GM20000 (cell line): ENCODE results near the gene ERBB4.

ENCODE experiments used
- DNase-seq: peaks from one replicate; pipeline ENCODE4 v3.0.0; 2012; ENCODE audit warnings: low spot score
- CTCF ChIP-seq: IDR thresholded peaks from 2 replicates; pipeline ENCODE4 v1.5.1; 2012; ENCODE audit warnings: mild to moderate bottlenecking, control low read depth; ENCODE audit errors: extremely low read depth, missing control alignments

The ERBB4 gene

DNA sequence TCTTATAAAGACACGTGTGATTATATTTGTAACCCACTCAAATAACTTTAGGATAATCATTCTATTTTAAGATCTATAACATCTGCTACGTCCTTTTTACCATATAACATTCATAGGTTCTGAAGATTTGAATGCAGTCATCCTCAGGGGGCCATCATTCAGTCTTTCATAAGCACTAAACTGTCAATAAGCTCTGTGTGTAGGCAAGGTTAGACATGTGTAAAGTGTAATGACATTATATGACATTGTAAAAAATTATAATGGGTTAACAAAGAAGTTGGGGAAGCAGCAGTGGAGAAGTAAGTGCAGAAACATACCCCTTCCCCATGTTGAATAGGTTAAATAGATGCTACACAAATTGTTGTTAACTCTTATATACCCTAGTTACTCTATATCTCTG is 845.9 kb downstream of the ERBB4 start:
- no peak for TF ChIP-seq CTCF
- no peak for DNase-seq

GRCh38 chr2:211690736-211691135 is 847.9 kb downstream of the ERBB4 start:
- no peak for DNase-seq
- no peak for TF ChIP-seq CTCF

GRCh38 chr2:211688196-211688595 is 850.4 kb downstream of the ERBB4 start:
- no peak for DNase-seq
- TF ChIP-seq CTCF = no peak

GRCh38 chr2:211674715-211675114 is 863.9 kb downstream of the ERBB4 start:
- DNase-seq = no peak
- TF ChIP-seq CTCF = no peak

GRCh38 chr2:211673133-211673905 is 865.3 kb downstream of the ERBB4 start:
- DNase-seq = no peak
- TF ChIP-seq CTCF = no peak

DNA sequence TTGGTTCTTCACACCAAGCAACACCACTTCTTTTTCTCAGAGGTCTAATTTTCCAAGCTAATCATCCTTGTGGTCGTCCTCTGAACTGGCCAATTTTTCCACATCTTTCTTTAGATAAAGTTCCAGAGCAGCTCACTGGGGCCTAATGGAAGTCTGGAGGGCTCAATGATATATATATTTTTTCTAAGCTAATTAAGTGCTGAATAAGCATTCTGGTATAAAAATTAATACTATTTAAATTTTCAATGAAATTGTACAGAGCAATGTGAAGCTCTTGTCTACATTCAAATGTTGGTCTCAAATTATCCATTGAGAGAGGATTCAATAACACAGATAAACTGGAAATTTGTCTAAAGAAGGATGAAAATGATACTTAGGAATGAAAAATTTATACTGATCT is 866.6 kb downstream of the ERBB4 start:
- DNase-seq = no peak
- no peak for TF ChIP-seq CTCF

- no peak for DNase-seq
- no peak for TF ChIP-seq CTCF
These were observed 873.3 kb downstream of the ERBB4 start for GRCh38 chr2:211665299-211665698.
